ENCODE measurements around the gene CYP4F2. TPM values are rescaled to one million over a fixed set of nuclear protein-coding genes. Genes with fewer than 3 reads are reported as not detected.

The CYP4F2 gene
- total and polyA plus RNA-seq, 2 donors (not counting 3 experiments of a cell fraction or from before 2014, with no cell fraction given), result not detected

GRCh38 chr19:15936950-15937349 is 39.1 kb upstream of the CYP4F2 start:
- no peaks in the 10 kb centered on the region for H3K36me3 ChIP-seq (ENCODE audit: control insufficient read depth in 2 of 2, extremely low read depth in 1 of 2, insufficient read depth in 2 of 2, low read length in 2 of 2)
- no peaks in the 10 kb centered on the region for H3K9me1 ChIP-seq (replicated peaks; ENCODE audit: control insufficient read depth, extremely low read depth, insufficient read depth, low read length)
- ChIA-PET POLR2A (no interaction called here), CTCF (no interaction called here)
- no peak overlapping the region for H3K9ac ChIP-seq (replicated peaks; ENCODE audit: extremely low read depth, insufficient read depth, low read length)
- no peaks in the 10 kb centered on the region for H3K4me1 ChIP-seq (ENCODE audit: control insufficient read depth, extremely low read depth, insufficient read depth, low read length)
- TF ChIP-seq EZH2 (IDR thresholded peaks at IDR 0.05; ENCODE audit: borderline replicate concordance, low read depth, low read length, severe bottlenecking) (no peak), FOS (IDR thresholded peaks at IDR 0.05; ENCODE audit: borderline replicate concordance, insufficient read depth, low read length) (no peak), MAX (IDR thresholded peaks at IDR 0.05; ENCODE audit: insufficient read depth, insufficient read length) (no peak), JUN (IDR thresholded peaks at IDR 0.05; ENCODE audit: borderline replicate concordance, insufficient read depth, insufficient read length, low read depth) (no peak), POLR2A (IDR thresholded peaks at IDR 0.05; ENCODE audit: low read depth, low read length) (no peak), CTCF (IDR thresholded peaks at IDR 0.05; ENCODE audit: extremely low read depth in 1 of 2, insufficient read depth in 1 of 2, low read depth in 1 of 2, low read length in 2 of 2) (no peak), GATA2 (IDR thresholded peaks at IDR 0.05; ENCODE audit: insufficient read depth, insufficient read length, low read depth, low read length) (no peak), POLR2AphosphoS5 (IDR thresholded peaks at IDR 0.05; ENCODE audit: insufficient read depth, low read depth, low read length) (no peak), MYC (IDR thresholded peaks at IDR 0.05; ENCODE audit: low read depth, low read length) (no peak)
- no peaks in the 10 kb centered on the region for H3K9me3 ChIP-seq (replicated peaks; ENCODE audit: control insufficient read depth, insufficient read depth, low read length)
- H3K27me3 ChIP-seq (ENCODE audit: control insufficient read depth in 2 of 2, insufficient read depth in 2 of 2, low read length in 2 of 2), result peaks cover 0 to 6% of the 10 kb centered on the region in 2 experiments
- no peaks in the 10 kb centered on the region for H3K79me2 ChIP-seq (ENCODE audit: control insufficient read depth, insufficient read depth, low read length)
- dilution Hi-C loops (cut with MboI; ENCODE audit: extremely low pct_ligation_motif_present, low sequenced_read_pairs), result no loop called here
- DNase-seq (ENCODE audit: low read depth, low spot score) (no peak), FAIRE-seq (no peak)
- intact Hi-C loops (cut with micrococcal nuclease), result no loop called here
- H2AFZ ChIP-seq (ENCODE audit: low read depth, low read length), result no peak overlapping the region
- no peak overlapping the region for H3K27ac ChIP-seq (ENCODE audit: insufficient read depth, low read depth, low read length)
- no peak overlapping the region for H3K4me2 ChIP-seq (ENCODE audit: insufficient read depth, low read length)
- H3K4me3 ChIP-seq (replicated peaks in 1 of 3; ENCODE audit: insufficient read depth in 1 of 3, low read depth in 1 of 3, low read length in 3 of 3), result no peak overlapping the region
- no TSS peak for BruUV-seq (replicated peaks)
- no peaks in the 10 kb centered on the region for H4K20me1 ChIP-seq (replicated peaks; ENCODE audit: control insufficient read depth, extremely low read depth, insufficient read depth, low read length)

All from endothelial cell of umbilical vein (primary cell).